HepG2 (cell line): ENCODE data around the gene P2RY6. TPM values are rescaled to one million over a fixed set of nuclear protein-coding genes. Genes with fewer than 3 reads are reported as not detected.

Experiments
- AFF4 ChIP-seq: sonication (generic); formaldehyde crosslinking; IDR thresholded peaks from 2 replicates; pipeline ENCODE4 v1.4.0; 2020; ENCODE audit warnings: missing genetic modification reagents
- CBFB ChIP-seq: sonication (generic); formaldehyde crosslinking; IDR thresholded peaks from 2 replicates; pipeline ENCODE4 v1.4.0; 2020; ENCODE audit warnings: missing genetic modification reagents
- CEBPB ChIP-seq: IDR thresholded peaks from 2 replicates; pipeline ENCODE4 v1.6.1; 2011; ENCODE audit warnings: low read depth, low read length, improper control_type of control experiment, borderline replicate concordance
- DNMT3B ChIP-seq: conservative IDR thresholded peaks from 2 replicates; pipeline ENCODE4 v1.6.1; 2016; ENCODE audit warnings: missing biosample characterization, control low read depth
- GPN1 ChIP-seq: sonication (generic); formaldehyde crosslinking; IDR thresholded peaks from 2 replicates; pipeline ENCODE4 v1.5.1; 2020; ENCODE audit warnings: missing genetic modification reagents, borderline replicate concordance
- HDAC1 ChIP-seq: sonication (generic); formaldehyde crosslinking; IDR thresholded peaks from 2 replicates; pipeline ENCODE4 v1.5.1; 2020; ENCODE audit warnings: mild to moderate bottlenecking, missing genetic modification reagents
- MTA3 ChIP-seq: sonication (generic); formaldehyde crosslinking; IDR thresholded peaks from 2 replicates; pipeline ENCODE4 v1.4.0; 2020; ENCODE audit warnings: missing genetic modification reagents
- NCOA5 ChIP-seq: sonication (generic); formaldehyde crosslinking; IDR thresholded peaks from 2 replicates; pipeline ENCODE4 v1.4.0; 2020; ENCODE audit warnings: missing genetic modification reagents
- NFYC ChIP-seq: IDR thresholded peaks from 2 replicates; pipeline ENCODE4 v1.6.1; 2016; ENCODE audit warnings: missing genetic modification reagents, missing compliant biosample characterization
- PRPF4 ChIP-seq: fragments of 200-400 bp; formaldehyde crosslinking; IDR thresholded peaks from 2 replicates; pipeline ENCODE4 v1.6.1; 2016; ENCODE audit warnings: low read length, low read depth; ENCODE audit not compliant: poor library complexity, severe bottlenecking
- SCMH1 ChIP-seq: sonication (generic); formaldehyde crosslinking; IDR thresholded peaks from 2 replicates; pipeline ENCODE4 v1.9.0; 2021; ENCODE audit warnings: missing genetic modification reagents, mild to moderate bottlenecking, borderline replicate concordance
- SIX4 ChIP-seq: sonication (generic); formaldehyde crosslinking; IDR thresholded peaks from 2 replicates; pipeline ENCODE4 v1.4.0; 2020; ENCODE audit warnings: missing genetic modification reagents
- SNRNP70 ChIP-seq: fragments of 200-400 bp; formaldehyde crosslinking; IDR thresholded peaks from 2 replicates; pipeline ENCODE4 v1.6.1; 2017; ENCODE audit warnings: mild to moderate bottlenecking, low read depth, low read length, moderate library complexity
- TFE3 ChIP-seq: IDR thresholded peaks from 2 replicates; pipeline ENCODE4 v1.6.1; 2016
- ZFP36L2 ChIP-seq: sonication (generic); formaldehyde crosslinking; IDR thresholded peaks from 2 replicates; pipeline ENCODE4 v1.4.0; 2020; ENCODE audit warnings: missing genetic modification reagents
- ZNF234 ChIP-seq: sonication (generic); formaldehyde crosslinking; conservative IDR thresholded peaks from 2 replicates; pipeline ENCODE4 v1.5.1; 2020; ENCODE audit warnings: mild to moderate bottlenecking, missing genetic modification reagents
- ZNF646 ChIP-seq: sonication (generic); formaldehyde crosslinking; IDR thresholded peaks from 2 replicates; pipeline ENCODE4 v1.9.0; 2021; ENCODE audit warnings: mild to moderate bottlenecking, missing genetic modification reagents
- ZNF768 ChIP-seq: sonication (generic); formaldehyde crosslinking; IDR thresholded peaks from 2 replicates; pipeline ENCODE4 v1.4.0; 2020; ENCODE audit warnings: missing genetic modification reagents
- ZNF792 ChIP-seq: IDR thresholded peaks from 2 replicates; pipeline ENCODE4 v1.6.1; 2016
- polyA plus RNA-seq, 8 experiments: library from polyadenylated mRNA; depleted of rRNA in 3 of 8; stranded (reverse) in 7 of 8; unstranded in 1 of 8; fragments of >200 nt; fragmentation: Illumina TruSeq in 4 of 8; extraction: Trizol in 4 of 8; gene quantifications; 2 replicates each; pipeline versions ENCODE4 v1.2.1 to v1.2.3, GENCODE V29; 2011 to 2016; ENCODE audit warnings: low read depth in 4 of 8, missing spikeins in 1 of 8, mixed read lengths in 1 of 8; ENCODE audit not compliant: insufficient read depth in 1 of 8
- total RNA-seq, 5 experiments: library from RNA; depleted of rRNA; stranded (reverse); fragments of >200 nt; fragmentation: Illumina TruSeq; extraction: Trizol; gene quantifications; 2 replicates each; pipeline ENCODE4 v1.2.3, GENCODE V29; 2016; ENCODE audit warnings: low read depth in 1 of 5

The P2RY6 gene
- total and polyA plus RNA-seq, 2 of the 13 experiments (the other 11 are each of a cell fraction or from before 2014, with no cell fraction given): 0.09 to 0.29 TPM

- TF ChIP-seq ZNF234 (CRISPR knock-in tag) (no peak), TFE3 (CRISPR knock-in tag) (peak; percentile 95; the same call in 1 of the 2 replicates), ZNF646 (CRISPR knock-in tag) (no peak), SNRNP70 (no peak), NCOA5 (CRISPR knock-in tag) (no peak), MTA3 (CRISPR knock-in tag) (no peak), NFYC (CRISPR knock-in tag) (peak; percentile 34; the same call in 1 of the 2 replicates), CEBPB (no peak), DNMT3B (peak; percentile 52; the same call in 1 of the 2 replicates), SIX4 (peak; percentile 37; the same call in 1 of the 2 replicates), GPN1 (CRISPR knock-in tag) (no peak), ZNF792 (CRISPR knock-in tag) (peak; percentile 64; the same call in 1 of the 2 replicates), SCMH1 (CRISPR knock-in tag) (no peak), HDAC1 (peak; percentile 71; the same call in 1 of the 2 replicates), PRPF4 (no peak), CBFB (no peak), ZNF768 (CRISPR knock-in tag) (peak; percentile 22; the same call in 1 of the 2 replicates), AFF4 (no peak), ZFP36L2 (CRISPR knock-in tag) (no peak)
Observed at GRCh38 chr11:73237471-73238290, 34.5 kb upstream of the P2RY6 start (continued).
